ENCODE data around the gene IGFBP5. TPM values are rescaled to one million over a fixed set of nuclear protein-coding genes. Genes with fewer than 3 reads are reported as not detected.

The IGFBP5 gene
- total RNA-seq, 1 donor from 2014 or later, result 73.9 TPM

DNA sequence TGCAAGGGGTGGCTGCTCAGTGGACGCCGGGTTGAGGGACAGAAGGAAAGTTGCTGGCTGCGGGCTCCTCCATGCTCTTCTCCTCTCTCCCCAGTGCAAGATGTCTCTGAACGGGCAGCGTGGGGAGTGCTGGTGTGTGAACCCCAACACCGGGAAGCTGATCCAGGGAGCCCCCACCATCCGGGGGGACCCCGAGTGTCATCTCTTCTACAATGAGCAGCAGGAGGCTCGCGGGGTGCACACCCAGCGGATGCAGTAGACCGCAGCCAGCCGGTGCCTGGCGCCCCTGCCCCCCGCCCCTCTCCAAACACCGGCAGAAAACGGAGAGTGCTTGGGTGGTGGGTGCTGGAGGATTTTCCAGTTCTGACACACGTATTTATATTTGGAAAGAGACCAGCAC lies 31.5 kb downstream of the IGFBP5 start:
- Mint-ChIP-seq H3K36me3 (ENCODE audit: insufficient read depth) (peaks cover 11% of the 10 kb centered on the region), H3K27ac (no peak overlapping the region)

DNA sequence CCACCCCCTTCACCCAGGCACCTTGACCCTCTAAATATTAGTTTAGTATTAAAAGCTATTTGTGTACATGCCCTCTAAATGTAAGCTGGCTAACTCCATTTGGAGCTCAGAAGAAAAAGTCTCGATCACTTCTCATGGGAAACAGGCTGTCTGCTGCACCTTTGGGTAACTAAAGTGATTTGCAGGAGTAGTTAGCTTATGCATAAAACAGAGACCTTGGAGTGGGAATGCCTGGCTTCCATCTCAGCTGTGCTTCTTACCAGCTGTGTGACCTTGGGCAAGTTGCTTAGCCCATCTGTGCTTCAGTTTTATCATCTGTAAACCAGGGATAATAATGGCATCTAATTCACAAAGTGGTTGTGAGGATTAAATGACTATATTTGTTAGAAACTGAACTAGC lies 32.2 kb downstream of the IGFBP5 start:
- H3K27ac Mint-ChIP-seq, result no peak overlapping the region
- peaks cover 11% of the 10 kb centered on the region for H3K36me3 Mint-ChIP-seq (ENCODE audit: insufficient read depth)
- no peak overlapping the region for H3K4me3 Mint-ChIP-seq (ENCODE audit: low read depth)
- H3K9me3 Mint-ChIP-seq (ENCODE audit: low read depth), result no peaks in the 10 kb centered on the region
- DNase-seq (ENCODE audit: low spot score, unreplicated experiment), result no peak
- H3K27me3 Mint-ChIP-seq, result no peaks in the 10 kb centered on the region
- TF ChIP-seq, protein P1, sequence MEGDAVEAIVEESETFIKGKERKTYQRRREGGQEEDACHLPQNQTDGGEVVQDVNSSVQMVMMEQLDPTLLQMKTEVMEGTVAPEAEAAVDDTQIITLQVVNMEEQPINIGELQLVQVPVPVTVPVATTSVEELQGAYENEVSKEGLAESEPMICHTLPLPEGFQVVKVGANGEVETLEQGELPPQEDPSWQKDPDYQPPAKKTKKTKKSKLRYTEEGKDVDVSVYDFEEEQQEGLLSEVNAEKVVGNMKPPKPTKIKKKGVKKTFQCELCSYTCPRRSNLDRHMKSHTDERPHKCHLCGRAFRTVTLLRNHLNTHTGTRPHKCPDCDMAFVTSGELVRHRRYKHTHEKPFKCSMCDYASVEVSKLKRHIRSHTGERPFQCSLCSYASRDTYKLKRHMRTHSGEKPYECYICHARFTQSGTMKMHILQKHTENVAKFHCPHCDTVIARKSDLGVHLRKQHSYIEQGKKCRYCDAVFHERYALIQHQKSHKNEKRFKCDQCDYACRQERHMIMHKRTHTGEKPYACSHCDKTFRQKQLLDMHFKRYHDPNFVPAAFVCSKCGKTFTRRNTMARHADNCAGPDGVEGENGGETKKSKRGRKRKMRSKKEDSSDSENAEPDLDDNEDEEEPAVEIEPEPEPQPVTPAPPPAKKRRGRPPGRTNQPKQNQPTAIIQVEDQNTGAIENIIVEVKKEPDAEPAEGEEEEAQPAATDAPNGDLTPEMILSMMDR (IDR thresholded peaks at IDR 0.05; ENCODE audit: unreplicated experiment), result no peak
- H3K4me1 Mint-ChIP-seq (ENCODE audit: low read depth), result peaks cover 18% of the 10 kb centered on the region

More for the DNA sequence above, 31.5 kb downstream of the IGFBP5 start:
- TF ChIP-seq, protein P1 (IDR thresholded peaks at IDR 0.05; ENCODE audit: unreplicated experiment), result no peak
- no peak for DNase-seq (ENCODE audit: low spot score, unreplicated experiment)
- no peaks in the 10 kb centered on the region for H3K9me3 Mint-ChIP-seq (ENCODE audit: low read depth)
- H3K27me3 Mint-ChIP-seq, result no peaks in the 10 kb centered on the region
- H3K4me3 Mint-ChIP-seq (ENCODE audit: low read depth), result no peak overlapping the region
- H3K4me1 Mint-ChIP-seq (ENCODE audit: low read depth), result peaks cover 14% of the 10 kb centered on the region

DNA sequence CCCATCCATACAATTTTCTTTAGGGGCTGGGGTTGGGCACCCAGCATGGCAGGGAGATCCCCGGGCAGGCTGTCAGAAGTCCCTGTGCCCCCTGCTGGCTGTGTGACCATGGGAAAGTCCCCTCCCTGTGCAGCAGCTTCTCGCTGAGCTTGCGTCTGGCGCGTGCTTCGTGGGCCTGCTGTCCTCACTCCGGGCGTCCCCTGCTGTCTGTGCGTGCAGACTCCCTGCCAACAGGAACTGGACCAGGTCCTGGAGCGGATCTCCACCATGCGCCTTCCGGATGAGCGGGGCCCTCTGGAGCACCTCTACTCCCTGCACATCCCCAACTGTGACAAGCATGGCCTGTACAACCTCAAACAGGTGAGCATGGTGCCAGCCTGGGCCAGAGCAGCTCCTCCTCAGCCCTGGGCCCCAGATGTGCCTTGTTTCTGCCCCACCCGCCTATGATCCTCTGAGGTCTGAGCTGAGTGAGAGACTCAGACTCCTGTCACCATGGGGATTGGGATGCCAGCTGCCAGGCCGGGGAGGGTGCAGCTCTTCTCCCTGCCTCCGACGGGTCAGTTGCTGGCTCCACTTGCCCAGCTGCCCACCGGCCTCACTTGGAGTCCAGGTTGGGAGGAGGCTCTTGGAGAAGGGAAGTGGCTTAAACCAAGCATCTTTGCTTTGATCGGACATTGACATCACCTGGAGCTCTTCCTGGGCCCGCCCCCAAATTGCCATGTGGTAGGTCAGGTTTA lies 33.5 kb downstream of the IGFBP5 start:
- no peaks in the 10 kb centered on the region for H3K9me3 Mint-ChIP-seq (ENCODE audit: low read depth)
- H3K4me1 Mint-ChIP-seq (ENCODE audit: low read depth), result peaks cover 26% of the 10 kb centered on the region
- H3K4me3 Mint-ChIP-seq (ENCODE audit: low read depth), result no peak overlapping the region
- no peaks in the 10 kb centered on the region for H3K27me3 Mint-ChIP-seq
- H3K27ac Mint-ChIP-seq, result no peak overlapping the region
- peaks cover 14% of the 10 kb centered on the region for H3K36me3 Mint-ChIP-seq (ENCODE audit: insufficient read depth)
- no peak for DNase-seq (ENCODE audit: low spot score, unreplicated experiment)
- TF ChIP-seq, protein P1 (IDR thresholded peaks at IDR 0.05; ENCODE audit: unreplicated experiment), result no peak

DNA sequence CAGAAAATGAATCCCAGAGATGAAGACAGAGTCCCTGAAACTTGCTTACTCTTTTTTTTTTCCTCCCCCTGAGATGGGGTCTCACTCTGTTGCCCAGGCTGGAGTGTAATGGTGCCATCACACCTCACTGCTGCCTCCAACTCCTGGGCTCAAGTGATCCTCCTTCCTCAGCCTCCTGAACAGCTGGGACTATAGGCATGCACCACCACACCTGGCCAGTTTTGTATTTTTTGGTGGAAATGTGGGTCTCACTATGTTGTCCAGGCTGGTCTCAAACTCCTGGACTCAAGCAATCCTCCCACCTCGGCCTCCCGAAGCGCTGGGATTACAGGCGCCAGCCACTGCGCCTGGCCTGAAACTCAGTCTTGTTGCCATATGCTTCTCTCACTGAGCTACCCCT lies 34.3 kb downstream of the IGFBP5 start:
- no peak overlapping the region for H3K27ac Mint-ChIP-seq
- H3K9me3 Mint-ChIP-seq (ENCODE audit: low read depth), result no peaks in the 10 kb centered on the region
- DNase-seq (ENCODE audit: low spot score, unreplicated experiment), result no peak
- peaks cover 25% of the 10 kb centered on the region for H3K4me1 Mint-ChIP-seq (ENCODE audit: low read depth)
- TF ChIP-seq, protein P1 (IDR thresholded peaks at IDR 0.05; ENCODE audit: unreplicated experiment), result no peak
- H3K36me3 Mint-ChIP-seq (ENCODE audit: insufficient read depth), result peaks cover 14% of the 10 kb centered on the region
- H3K4me3 Mint-ChIP-seq (ENCODE audit: low read depth), result no peak overlapping the region
- H3K27me3 Mint-ChIP-seq, result no peaks in the 10 kb centered on the region

DNA sequence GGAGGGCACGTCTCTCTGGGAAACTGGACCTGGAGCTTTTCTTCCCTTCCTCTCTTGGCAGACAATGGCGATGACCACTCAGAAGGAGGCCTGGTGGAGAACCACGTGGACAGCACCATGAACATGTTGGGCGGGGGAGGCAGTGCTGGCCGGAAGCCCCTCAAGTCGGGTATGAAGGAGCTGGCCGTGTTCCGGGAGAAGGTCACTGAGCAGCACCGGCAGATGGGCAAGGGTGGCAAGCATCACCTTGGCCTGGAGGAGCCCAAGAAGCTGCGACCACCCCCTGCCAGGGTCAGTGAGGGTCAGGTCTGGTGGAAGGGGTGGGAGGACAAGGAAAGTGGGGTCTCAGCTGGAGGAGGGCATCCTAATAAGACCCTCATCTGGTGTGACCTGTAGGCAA lies 34.9 kb downstream of the IGFBP5 start:
- no peak for DNase-seq (ENCODE audit: low spot score, unreplicated experiment)
- Mint-ChIP-seq H3K27me3 (no peaks in the 10 kb centered on the region), H3K4me3 (ENCODE audit: low read depth) (no peak overlapping the region), H3K36me3 (ENCODE audit: insufficient read depth) (peaks cover 14% of the 10 kb centered on the region), H3K9me3 (ENCODE audit: low read depth) (no peaks in the 10 kb centered on the region), H3K4me1 (ENCODE audit: low read depth) (peaks cover 22% of the 10 kb centered on the region), H3K27ac (no peak overlapping the region)
- TF ChIP-seq, protein P1 (IDR thresholded peaks at IDR 0.05; ENCODE audit: unreplicated experiment), result no peak
